Measurements from ENCODE around the gene GADL1. TPM values are rescaled to one million over a fixed set of nuclear protein-coding genes. Genes with fewer than 3 reads are reported as not detected.
A peak's percentile ranks its signal among the peaks of the same experiment; 100 is the strongest.

Gene GADL1
- total RNA-seq, 1 donor, result not detected

GRCh38 chr3:30742796-30743619, 151.5 kb downstream of the GADL1 start:
- no peak overlapping the region for H3K4me3 ChIP-seq (ENCODE audit: low read depth, low read length)
- peak; percentile 18 for DNase-seq (ENCODE audit: low read depth)
- TF ChIP-seq, protein P1, sequence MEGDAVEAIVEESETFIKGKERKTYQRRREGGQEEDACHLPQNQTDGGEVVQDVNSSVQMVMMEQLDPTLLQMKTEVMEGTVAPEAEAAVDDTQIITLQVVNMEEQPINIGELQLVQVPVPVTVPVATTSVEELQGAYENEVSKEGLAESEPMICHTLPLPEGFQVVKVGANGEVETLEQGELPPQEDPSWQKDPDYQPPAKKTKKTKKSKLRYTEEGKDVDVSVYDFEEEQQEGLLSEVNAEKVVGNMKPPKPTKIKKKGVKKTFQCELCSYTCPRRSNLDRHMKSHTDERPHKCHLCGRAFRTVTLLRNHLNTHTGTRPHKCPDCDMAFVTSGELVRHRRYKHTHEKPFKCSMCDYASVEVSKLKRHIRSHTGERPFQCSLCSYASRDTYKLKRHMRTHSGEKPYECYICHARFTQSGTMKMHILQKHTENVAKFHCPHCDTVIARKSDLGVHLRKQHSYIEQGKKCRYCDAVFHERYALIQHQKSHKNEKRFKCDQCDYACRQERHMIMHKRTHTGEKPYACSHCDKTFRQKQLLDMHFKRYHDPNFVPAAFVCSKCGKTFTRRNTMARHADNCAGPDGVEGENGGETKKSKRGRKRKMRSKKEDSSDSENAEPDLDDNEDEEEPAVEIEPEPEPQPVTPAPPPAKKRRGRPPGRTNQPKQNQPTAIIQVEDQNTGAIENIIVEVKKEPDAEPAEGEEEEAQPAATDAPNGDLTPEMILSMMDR (IDR thresholded peaks at IDR 0.05; ENCODE audit: insufficient read depth, low read depth, low read length), result no peak

DNA sequence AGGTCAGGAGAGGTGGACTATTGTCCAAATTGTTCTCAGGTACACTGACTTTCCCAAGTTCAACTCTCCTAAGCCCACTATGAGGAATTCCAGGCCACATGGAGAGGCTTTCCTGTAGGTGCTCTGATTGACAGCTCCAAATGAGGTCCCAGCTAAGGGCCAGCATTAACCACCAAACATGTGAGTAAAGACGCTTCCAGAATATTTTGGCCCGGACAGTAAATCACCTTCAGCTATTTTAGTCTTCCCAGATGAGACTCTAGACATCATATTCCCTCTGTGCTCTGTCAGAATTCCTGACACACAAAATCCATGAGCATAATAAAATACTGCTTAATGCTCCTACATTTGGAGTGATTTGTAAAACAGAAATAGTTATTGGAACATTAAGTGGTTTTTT, 152.6 kb downstream of the GADL1 start:
- TF ChIP-seq, protein P1 (IDR thresholded peaks at IDR 0.05; ENCODE audit: insufficient read depth, low read depth, low read length), result no peak
- no peak overlapping the region for H3K4me3 ChIP-seq (ENCODE audit: low read depth, low read length)
- DNase-seq (ENCODE audit: low read depth), result no peak

DNA sequence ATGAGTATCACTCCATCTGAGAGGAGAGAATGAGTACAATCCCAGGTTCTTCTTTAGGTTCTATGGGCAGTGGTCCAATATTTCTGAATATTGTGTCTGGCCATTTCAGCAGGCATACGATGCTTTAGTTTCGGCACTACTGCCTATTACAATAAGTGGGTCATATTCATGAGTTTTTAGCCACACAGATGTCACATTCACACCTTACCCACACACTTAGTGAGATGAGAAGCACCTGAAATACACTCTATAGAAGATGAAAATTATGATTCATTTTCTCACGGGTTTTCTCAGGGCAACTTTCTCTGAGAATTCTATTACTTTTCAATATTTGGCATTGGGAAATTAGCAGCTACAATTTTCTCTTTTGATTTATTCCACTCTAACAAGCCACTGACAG, 155.9 kb downstream of the GADL1 start:
- no peak for DNase-seq (ENCODE audit: low read depth)
- TF ChIP-seq, protein P1 (IDR thresholded peaks at IDR 0.05; ENCODE audit: insufficient read depth, low read depth, low read length), result no peak

GRCh38 chr3:30737743-30738499, 156.5 kb downstream of the GADL1 start:
- no peak overlapping the region for H3K4me3 ChIP-seq (ENCODE audit: low read depth, low read length)
- no peak for DNase-seq (ENCODE audit: low read depth)
- TF ChIP-seq, protein P1 (IDR thresholded peaks at IDR 0.05; ENCODE audit: insufficient read depth, low read depth, low read length), result no peak

More for the DNA sequence above, 155.9 kb downstream of the GADL1 start:
- H3K4me3 ChIP-seq (ENCODE audit: low read depth, low read length), result no peak overlapping the region

GRCh38 chr3:30733696-30734095, 160.8 kb downstream of the GADL1 start:
- TF ChIP-seq, protein P1 (IDR thresholded peaks at IDR 0.05; ENCODE audit: insufficient read depth, low read depth, low read length), result no peak
- DNase-seq (ENCODE audit: low read depth), result no peak
- no peak overlapping the region for H3K4me3 ChIP-seq (ENCODE audit: low read depth, low read length)

DNA sequence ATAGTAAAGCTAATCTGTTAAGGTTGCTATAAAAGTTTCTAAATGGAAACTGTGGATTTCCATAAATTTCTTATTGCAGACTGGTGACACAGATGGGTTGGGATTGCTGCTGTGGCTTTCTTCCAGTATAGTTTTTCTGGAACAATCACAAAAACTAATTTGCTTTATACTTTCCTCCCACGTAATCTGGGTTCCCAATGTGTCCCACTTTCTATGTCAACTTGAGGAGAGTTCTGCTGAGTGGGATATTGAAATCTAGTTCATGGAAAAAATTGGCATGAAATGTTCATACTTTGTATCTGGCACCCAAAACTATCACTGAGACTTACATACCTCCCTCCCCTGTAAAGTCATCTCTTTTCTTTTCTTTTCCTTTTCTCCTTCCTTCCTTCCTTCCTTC, 161.3 kb downstream of the GADL1 start:
- no peak overlapping the region for H3K4me3 ChIP-seq (ENCODE audit: low read depth, low read length)
- DNase-seq (ENCODE audit: low read depth), result no peak
- TF ChIP-seq, protein P1 (IDR thresholded peaks at IDR 0.05; ENCODE audit: insufficient read depth, low read depth, low read length), result no peak
